Liver (tissue), 9 donors: Measurements from ENCODE around the gene CFAP251. TPM values are rescaled to one million over a fixed set of nuclear protein-coding genes. Genes with fewer than 3 reads are reported as not detected.

Experiments
- DNase-seq: peaks from one replicate; pipeline ENCODE4 v3.0.0-alpha.2; 2017; ENCODE audit warnings: low spot score
- H3K27ac ChIP-seq, 2 donors: one replicate each; pipeline ENCODE4 v1.7.0; 2013; ENCODE audit warnings: inconsistent platforms in 2 of 2, low read length in 2 of 2, control low read depth in 1 of 2, low read depth in 1 of 2, mild to moderate bottlenecking in 1 of 2
- H3K27me3 ChIP-seq, 4 donors: one replicate each; pipeline versions ENCODE4 v1.6.1 to v1.7.0; 2013; ENCODE audit warnings: low read length in 3 of 4, inconsistent platforms in 1 of 4, mild to moderate bottlenecking in 1 of 4, moderate library complexity in 1 of 4; ENCODE audit not compliant: control insufficient read depth in 4 of 4, insufficient read depth in 4 of 4
- H3K36me3 ChIP-seq, 4 donors: one replicate each; pipeline versions ENCODE4 v1.6.1 to v1.7.0; 2013; ENCODE audit warnings: low read length in 3 of 4, mild to moderate bottlenecking in 3 of 4, low read depth in 1 of 4, moderate library complexity in 1 of 4; ENCODE audit not compliant: control insufficient read depth in 4 of 4, insufficient read depth in 3 of 4
- H3K4me1 ChIP-seq, 4 donors: one replicate each; pipeline versions ENCODE4 v1.6.1 to v1.7.0; 2013; ENCODE audit warnings: low read length in 3 of 4, mild to moderate bottlenecking in 3 of 4, moderate library complexity in 1 of 4; ENCODE audit not compliant: control insufficient read depth in 4 of 4, insufficient read depth in 4 of 4
- H3K4me3 ChIP-seq, 3 donors: one replicate each; pipeline versions ENCODE4 v1.6.1 to v1.7.0; 2013; ENCODE audit warnings: low read length in 3 of 3, control low read depth in 1 of 3, low read depth in 1 of 3, mild to moderate bottlenecking in 1 of 3
- H3K9ac ChIP-seq, 2 donors: one replicate each; pipeline ENCODE4 v1.7.0; 2013; ENCODE audit warnings: low read length in 2 of 2, mild to moderate bottlenecking in 2 of 2, moderate library complexity in 2 of 2, control low read depth in 1 of 2, low read depth in 1 of 2
- H3K9me3 ChIP-seq, 4 donors: one replicate each; pipeline versions ENCODE4 v1.6.1 to v1.7.0; 2013; ENCODE audit warnings: low read length in 3 of 4; ENCODE audit not compliant: control insufficient read depth in 4 of 4
- ATF3 ChIP-seq: IDR thresholded peaks from 2 replicates; pipeline ENCODE4 v1.6.1; 2016; ENCODE audit warnings: antibody characterized with exemption
- CTCF ChIP-seq: fragments of 150-350 bp; IDR thresholded peaks from 2 replicates; pipeline ENCODE4 v1.5.1; 2017; ENCODE audit warnings: improper control_type of control experiment, low read depth, low read length; ENCODE audit not compliant: missing input control
- EGR1 ChIP-seq, 2 donors: IDR thresholded peaks; 2 replicates each; pipeline ENCODE4 v1.6.1; 2016 to 2018; ENCODE audit warnings: antibody characterized with exemption in 2 of 2, low read depth in 2 of 2
- FOXA1 ChIP-seq: IDR thresholded peaks from 2 replicates; pipeline ENCODE4 v1.6.1; 2016; ENCODE audit warnings: antibody characterized with exemption
- FOXA2 ChIP-seq: IDR thresholded peaks from 2 replicates; pipeline ENCODE4 v1.6.1; 2016; ENCODE audit warnings: antibody characterized with exemption
- HNF4A ChIP-seq, 2 donors: conservative IDR thresholded peaks; 2 replicates each; pipeline ENCODE4 v1.6.1; 2016; ENCODE audit warnings: antibody characterized with exemption in 2 of 2, mild to moderate bottlenecking in 2 of 2
- JUND ChIP-seq, 2 donors: IDR thresholded peaks; 2 replicates each; pipeline ENCODE4 v1.6.1; 2016; ENCODE audit warnings: antibody characterized with exemption in 2 of 2
- NR2F2 ChIP-seq: IDR thresholded peaks from 2 replicates; pipeline ENCODE4 v1.6.1; 2016; ENCODE audit warnings: antibody characterized with exemption
- RAD21 ChIP-seq, 2 donors: IDR thresholded peaks; 2 replicates each; pipeline ENCODE4 v1.6.1; 2016; ENCODE audit warnings: antibody characterized with exemption in 2 of 2, mild to moderate bottlenecking in 2 of 2
- REST ChIP-seq: IDR thresholded peaks from 2 replicates; pipeline ENCODE4 v1.6.1; 2016; ENCODE audit warnings: antibody characterized with exemption, mild to moderate bottlenecking
- RXRA ChIP-seq, 2 donors: IDR thresholded peaks; 2 replicates each; pipeline ENCODE4 v1.6.1; 2017 to 2018; ENCODE audit warnings: antibody characterized with exemption in 2 of 2, mild to moderate bottlenecking in 1 of 2
- SP1 ChIP-seq: IDR thresholded peaks from 2 replicates; pipeline ENCODE4 v1.6.1; 2018; ENCODE audit warnings: antibody characterized with exemption, mild to moderate bottlenecking
- TAF1 ChIP-seq: conservative IDR thresholded peaks from 2 replicates; pipeline ENCODE4 v1.6.1; 2016; ENCODE audit warnings: antibody characterized with exemption, mild to moderate bottlenecking
- YY1 ChIP-seq: IDR thresholded peaks from 2 replicates; pipeline ENCODE4 v1.6.1; 2016; ENCODE audit warnings: antibody characterized with exemption, mild to moderate bottlenecking
- ZBTB33 ChIP-seq: IDR thresholded peaks from 2 replicates; pipeline ENCODE4 v1.6.1; 2016; ENCODE audit warnings: antibody characterized with exemption
- WGBS: extraction: QIAGEN DNeasy Blood & Tissue Kit; methylation state at CpG from one replicate; pipeline ENCODE4 v1.1.7; 2013; 5-methylcytosine and 5-hydroxymethylcytosine counted together
- polyA plus RNA-seq, 2 donors: library from polyadenylated mRNA; stranded (reverse) in 1 of 2; unstranded in 1 of 2; fragments of 200-250 nt in 1 of 2; fragments of >200 nt in 1 of 2; fragmentation: Nextera tagmentation in 1 of 2; extraction: Ambion mirVana in 1 of 2; gene quantifications; one replicate each; pipeline versions ENCODE4 v1.2.1 to v1.2.3, GENCODE V29; 2013 to 2015
- total RNA-seq, 2 donors: library from RNA; depleted of rRNA; stranded (reverse); fragments of >200 nt; gene quantifications; one replicate each; pipeline ENCODE4 v1.2.3, GENCODE V29; 2014
- TF ChIP-seq, protein P1 (sequence below): IDR thresholded peaks from 2 replicates; pipeline ENCODE4 v1.6.1; 2016; ENCODE audit warnings: antibody characterized with exemption
- donor health status: healthy.
- donor health status: healthy.
- donor health status: healthy.
- donor health status: healthy.
- donor health status: healthy.

CFAP251 gene
- total and polyA plus RNA-seq, 4 donors, result 1.6 to 4.0 (median 2.0) TPM

GRCh38 chr12:122028905-122029560 is 110.6 kb downstream of the CFAP251 start:
- no peaks in the 10 kb centered on the region for H3K36me3 ChIP-seq
- no peaks in the 10 kb centered on the region for H3K27me3 ChIP-seq
- no peak overlapping the region for H3K4me3 ChIP-seq
- no peak for DNase-seq
- no peak overlapping the region for H3K9ac ChIP-seq
- no peak for TF ChIP-seq FOXA1
- TF ChIP-seq, protein P1, sequence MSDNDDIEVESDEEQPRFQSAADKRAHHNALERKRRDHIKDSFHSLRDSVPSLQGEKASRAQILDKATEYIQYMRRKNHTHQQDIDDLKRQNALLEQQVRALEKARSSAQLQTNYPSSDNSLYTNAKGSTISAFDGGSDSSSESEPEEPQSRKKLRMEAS, result no peak
- TF ChIP-seq SP1, result no peak
- no peak for TF ChIP-seq HNF4A (conservative IDR thresholded peaks at IDR 0.05)
- no peak for TF ChIP-seq FOXA2
- TF ChIP-seq REST, result no peak
- TF ChIP-seq ATF3, result no peak
- TF ChIP-seq JUND (IDR thresholded peaks at IDR 0.05), result no peak
- TF ChIP-seq ZBTB33, result no peak
- TF ChIP-seq TAF1, result no peak
- TF ChIP-seq RAD21 (IDR thresholded peaks at IDR 0.05), result no peak
- TF ChIP-seq EGR1 (IDR thresholded peaks at IDR 0.05; ENCODE audit: low read depth in 2 of 2), result no peak
- no peak for TF ChIP-seq NR2F2
- no peaks in the 10 kb centered on the region for H3K9me3 ChIP-seq
- WGBS, result 84% methylated on average over 23 of the region's 23 CpGs
- peaks cover 4 to 22% (median 13%) of the 10 kb centered on the region in 4 donors for H3K4me1 ChIP-seq
- H3K27ac ChIP-seq, result no peak overlapping the region

DNA sequence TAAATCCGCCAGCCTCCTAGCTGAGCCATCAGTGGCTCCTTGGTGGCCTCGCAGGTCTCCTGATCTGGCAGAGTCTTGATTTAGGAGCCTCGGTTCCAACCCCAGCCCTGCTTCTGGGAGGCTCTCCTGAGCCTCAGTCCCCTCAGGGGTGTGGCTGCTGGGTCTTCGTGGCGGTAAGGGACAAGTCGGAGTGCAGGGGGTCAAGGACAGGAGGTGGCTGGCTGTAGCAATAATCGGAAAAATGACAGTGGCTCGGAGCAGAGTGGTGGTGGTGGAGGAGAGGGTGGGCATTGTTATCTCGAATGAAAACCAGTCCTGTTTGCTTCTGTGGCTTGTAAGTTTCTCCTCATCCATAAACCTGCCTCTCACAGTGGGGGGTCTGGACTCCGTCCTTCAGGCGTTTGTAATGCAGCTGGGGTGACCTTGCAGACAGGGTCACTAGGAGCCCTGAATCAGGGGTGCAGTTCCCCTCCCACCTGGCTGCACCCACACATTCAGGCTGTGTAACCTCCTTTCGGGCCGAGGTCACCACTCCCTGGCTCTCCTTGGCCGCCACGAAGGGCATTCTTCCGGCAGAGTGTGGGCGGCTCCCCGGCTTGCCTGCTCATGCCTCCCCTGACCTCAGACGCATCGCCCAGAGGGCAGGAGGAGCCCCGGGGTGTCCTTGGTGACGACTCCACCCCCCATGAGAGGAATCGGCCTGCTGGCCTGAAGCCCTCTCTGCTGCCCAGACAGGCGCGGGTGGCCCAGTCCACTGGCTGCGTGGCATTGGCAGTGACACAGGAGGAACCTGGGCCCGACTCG is 111.4 kb downstream of the CFAP251 start:
- H3K4me1 ChIP-seq, result peaks cover 2 to 18% (median 7%) of the 10 kb centered on the region in 4 donors
- no peak for DNase-seq
- 76% methylated on average over 28 of the region's 28 CpGs for WGBS
- no peak overlapping the region for H3K4me3 ChIP-seq
- no peaks in the 10 kb centered on the region for H3K9me3 ChIP-seq
- no peak overlapping the region for H3K27ac ChIP-seq
- H3K9ac ChIP-seq, result no peak overlapping the region
- H3K36me3 ChIP-seq, result no peaks in the 10 kb centered on the region
- no peaks in the 10 kb centered on the region for H3K27me3 ChIP-seq
- no peak for TF ChIP-seq FOXA1
- no peak for TF ChIP-seq JUND (IDR thresholded peaks at IDR 0.05)
- no peak for TF ChIP-seq HNF4A (conservative IDR thresholded peaks at IDR 0.05)
- TF ChIP-seq ZBTB33, result no peak
- no peak for TF ChIP-seq EGR1 (IDR thresholded peaks at IDR 0.05; ENCODE audit: low read depth in 2 of 2)
- TF ChIP-seq CTCF, result no peak
- no peak for TF ChIP-seq REST
- no peak for TF ChIP-seq RXRA (IDR thresholded peaks at IDR 0.05)
- TF ChIP-seq NR2F2, result no peak
- TF ChIP-seq YY1, result no peak
- TF ChIP-seq FOXA2, result no peak
